Measurements from ENCODE around the gene UBALD1. TPM values are rescaled to one million over a fixed set of nuclear protein-coding genes. Genes with fewer than 3 reads are reported as not detected.
A peak's percentile ranks its signal among the peaks of the same experiment; 100 is the strongest.

Gene UBALD1
- total and polyA plus RNA-seq, 7 donors, result 13.6 to 47.5 (median 32.9) TPM

GRCh38 chr16:4625560-4626159 is 11.0 kb upstream of the UBALD1 start:
- H3K4me3 ChIP-seq, result peak overlapping the region; percentile 94
- H3K9me3 ChIP-seq, result no peaks in the 10 kb centered on the region
- DNase-seq (no peak), ATAC-seq (no peak)
- H3K27ac ChIP-seq, result peak overlapping the region; percentile 96
- no peaks in the 10 kb centered on the region for H3K27me3 ChIP-seq (ENCODE audit: insufficient read depth in 3 of 3, low read length in 2 of 3)
- H3K36me3 ChIP-seq (ENCODE audit: insufficient read depth in 1 of 2, low read depth in 1 of 2), result no peaks in the 10 kb centered on the region
- 8 to 10% (median 9%) methylated on average over 10 to 11 of the region's 11 CpGs for WGBS, 3 donors
- H3K4me1 ChIP-seq, result peaks cover 18% of the 10 kb centered on the region
- no peak for TF ChIP-seq CTCF (IDR thresholded peaks at IDR 0.05)
- intact Hi-C loops (cut with DNase I), result loop anchor here in 1 of 2 donors (1.0 kb wide), 1 partner anchor 47 kb away; no protein-coding TSS in a partner anchor

- intact Hi-C loops (cut with DNase I), result loop anchor here in 1 of 2 donors (1.0 kb wide), 1 partner anchor 47 kb away; no protein-coding TSS in a partner anchor
Measured at GRCh38 chr16:4624827-4625559, 10.3 kb upstream of the UBALD1 start.

GRCh38 chr16:4624015-4624826 is 9.5 kb upstream of the UBALD1 start, which contains the start of gene MGRN1:
TSS of gene MGRN1 (plus strand) at chr16:4624826. CDS start at chr16:4624961, 135 bp downstream.
- H3K27ac ChIP-seq, result peak within 1 kb of the TSS; percentile 96
- H3K27me3 ChIP-seq (ENCODE audit: insufficient read depth in 3 of 3, low read length in 2 of 3), result no peaks in the 10 kb centered on the region
- peak within 1 kb of the TSS; percentile 94 for H3K4me3 ChIP-seq
- peaks cover 18% of the 10 kb centered on the region for H3K4me1 ChIP-seq
- 7 to 8% (median 7%) methylated on average over 37 to 42 of the region's 42 CpGs for WGBS, 3 donors
- no peaks in the 10 kb centered on the region for H3K9me3 ChIP-seq
- no peaks in the 10 kb centered on the region for H3K36me3 ChIP-seq (ENCODE audit: insufficient read depth in 1 of 2, low read depth in 1 of 2)
- peak; percentile 94 to 98 (median 96) for ATAC-seq
- peak; percentile 92 for TF ChIP-seq CTCF (IDR thresholded peaks at IDR 0.05)
- DNase-seq, result peak; percentile 94 to 97
- intact Hi-C loops (cut with DNase I), result no loop called here

More at GRCh38 chr16:4624827-4625559, 10.3 kb upstream of the UBALD1 start:
- H3K9me3 ChIP-seq, result no peaks in the 10 kb centered on the region
- WGBS, 3 donors, result 1% methylated on average over 43 to 80 of the region's 80 CpGs
- ATAC-seq (peak; percentile 30 to 49 (median 38)), DNase-seq (peak; percentile 70 to 80)
- H3K4me1 ChIP-seq, result peaks cover 18% of the 10 kb centered on the region
- H3K27ac ChIP-seq, result peak overlapping the region; percentile 96
- TF ChIP-seq CTCF (IDR thresholded peaks at IDR 0.05), result no peak
- peak overlapping the region; percentile 94 for H3K4me3 ChIP-seq
- H3K36me3 ChIP-seq (ENCODE audit: insufficient read depth in 1 of 2, low read depth in 1 of 2), result no peaks in the 10 kb centered on the region
- no peaks in the 10 kb centered on the region for H3K27me3 ChIP-seq (ENCODE audit: insufficient read depth in 3 of 3, low read length in 2 of 3)

- Histone ChIP-seq H3K4me3 (peak overlapping the region; percentile 94), H3K4me1 (peaks cover 22% of the 10 kb centered on the region), H3K9me3 (no peaks in the 10 kb centered on the region), H3K36me3 (ENCODE audit: insufficient read depth in 1 of 2, low read depth in 1 of 2) (no peaks in the 10 kb centered on the region), H3K27me3 (ENCODE audit: insufficient read depth in 3 of 3, low read length in 2 of 3) (no peaks in the 10 kb centered on the region), H3K27ac (peak overlapping the region; percentile 96)
- WGBS, 3 donors, result 78 to 81% (median 79%) methylated on average over 7 of the region's 7 CpGs
- DNase-seq (no peak), ATAC-seq (no peak)
- TF ChIP-seq CTCF (IDR thresholded peaks at IDR 0.05), result no peak
- intact Hi-C loops (cut with DNase I), result no loop called here
Measured at GRCh38 chr16:4623593-4623992, 8.9 kb upstream of the UBALD1 start.
